Measurements from ENCODE around the gene STXBP6.

GRCh38 chr14:24999157-24999556, 50.8 kb downstream of the STXBP6 start:
- TF ChIP-seq POLR2A (IDR thresholded peaks at IDR 0.05) (no peak), POLR2AphosphoS5 (IDR thresholded peaks at IDR 0.05) (no peak)
- TF ChIP-seq, protein P1, sequence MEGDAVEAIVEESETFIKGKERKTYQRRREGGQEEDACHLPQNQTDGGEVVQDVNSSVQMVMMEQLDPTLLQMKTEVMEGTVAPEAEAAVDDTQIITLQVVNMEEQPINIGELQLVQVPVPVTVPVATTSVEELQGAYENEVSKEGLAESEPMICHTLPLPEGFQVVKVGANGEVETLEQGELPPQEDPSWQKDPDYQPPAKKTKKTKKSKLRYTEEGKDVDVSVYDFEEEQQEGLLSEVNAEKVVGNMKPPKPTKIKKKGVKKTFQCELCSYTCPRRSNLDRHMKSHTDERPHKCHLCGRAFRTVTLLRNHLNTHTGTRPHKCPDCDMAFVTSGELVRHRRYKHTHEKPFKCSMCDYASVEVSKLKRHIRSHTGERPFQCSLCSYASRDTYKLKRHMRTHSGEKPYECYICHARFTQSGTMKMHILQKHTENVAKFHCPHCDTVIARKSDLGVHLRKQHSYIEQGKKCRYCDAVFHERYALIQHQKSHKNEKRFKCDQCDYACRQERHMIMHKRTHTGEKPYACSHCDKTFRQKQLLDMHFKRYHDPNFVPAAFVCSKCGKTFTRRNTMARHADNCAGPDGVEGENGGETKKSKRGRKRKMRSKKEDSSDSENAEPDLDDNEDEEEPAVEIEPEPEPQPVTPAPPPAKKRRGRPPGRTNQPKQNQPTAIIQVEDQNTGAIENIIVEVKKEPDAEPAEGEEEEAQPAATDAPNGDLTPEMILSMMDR (IDR thresholded peaks at IDR 0.05), result no peak
